ENCODE results near the gene RBFOX2. TPM values are rescaled to one million over a fixed set of nuclear protein-coding genes. Genes with fewer than 3 reads are reported as not detected.
"Not testable (repeated sequence)": the region's sequence is repeated elsewhere in the genome, so short reads cannot be mapped to it uniquely, and the experiment has no call there.

Gene RBFOX2
- total RNA-seq, 4 donors from 2014 or later: 103 to 139 (median 108) TPM

DNA sequence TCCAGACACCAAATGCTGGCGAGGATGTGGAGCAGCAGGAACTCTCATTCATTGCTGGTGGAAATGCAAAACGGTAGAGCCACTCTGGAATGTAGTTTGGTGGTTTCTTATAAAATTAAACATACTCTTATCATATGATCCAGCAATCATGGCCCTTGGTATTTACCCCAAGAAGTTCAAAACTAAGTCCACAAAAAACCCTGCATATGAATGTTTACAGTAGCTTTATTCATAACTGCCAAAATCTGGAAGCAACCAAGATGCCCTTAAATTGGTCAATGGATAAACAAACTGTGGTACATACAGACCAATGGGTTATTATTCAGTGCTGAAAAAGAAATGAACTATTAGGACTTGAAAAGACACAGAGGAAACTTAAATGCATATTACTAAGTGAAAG, 223.2 kb downstream of the RBFOX2 start:
- H3K27ac ChIP-seq: no peak overlapping the region
- H3K9me3 ChIP-seq: no peaks in the 10 kb centered on the region
- peaks cover 0 to 15% of the 10 kb centered on the region in 2 donors for H3K36me3 ChIP-seq
- no peak for DNase-seq
- 83 to 92% methylated on average over 2 of the region's 2 CpGs for WGBS, 2 donors
- H3K27me3 ChIP-seq: no peaks in the 10 kb centered on the region
- H3K4me1 ChIP-seq: peaks cover 0 to 7% of the 10 kb centered on the region in 2 donors
- intact Hi-C loops (cut with DNase I): no loop called here
- TF ChIP-seq, protein P1, sequence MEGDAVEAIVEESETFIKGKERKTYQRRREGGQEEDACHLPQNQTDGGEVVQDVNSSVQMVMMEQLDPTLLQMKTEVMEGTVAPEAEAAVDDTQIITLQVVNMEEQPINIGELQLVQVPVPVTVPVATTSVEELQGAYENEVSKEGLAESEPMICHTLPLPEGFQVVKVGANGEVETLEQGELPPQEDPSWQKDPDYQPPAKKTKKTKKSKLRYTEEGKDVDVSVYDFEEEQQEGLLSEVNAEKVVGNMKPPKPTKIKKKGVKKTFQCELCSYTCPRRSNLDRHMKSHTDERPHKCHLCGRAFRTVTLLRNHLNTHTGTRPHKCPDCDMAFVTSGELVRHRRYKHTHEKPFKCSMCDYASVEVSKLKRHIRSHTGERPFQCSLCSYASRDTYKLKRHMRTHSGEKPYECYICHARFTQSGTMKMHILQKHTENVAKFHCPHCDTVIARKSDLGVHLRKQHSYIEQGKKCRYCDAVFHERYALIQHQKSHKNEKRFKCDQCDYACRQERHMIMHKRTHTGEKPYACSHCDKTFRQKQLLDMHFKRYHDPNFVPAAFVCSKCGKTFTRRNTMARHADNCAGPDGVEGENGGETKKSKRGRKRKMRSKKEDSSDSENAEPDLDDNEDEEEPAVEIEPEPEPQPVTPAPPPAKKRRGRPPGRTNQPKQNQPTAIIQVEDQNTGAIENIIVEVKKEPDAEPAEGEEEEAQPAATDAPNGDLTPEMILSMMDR (IDR thresholded peaks at IDR 0.05): no peak
- TF ChIP-seq POLR2A (IDR thresholded peaks at IDR 0.05): no peak
- no peak overlapping the region for H3K4me3 ChIP-seq (replicated peaks in 1 of 3)

DNA sequence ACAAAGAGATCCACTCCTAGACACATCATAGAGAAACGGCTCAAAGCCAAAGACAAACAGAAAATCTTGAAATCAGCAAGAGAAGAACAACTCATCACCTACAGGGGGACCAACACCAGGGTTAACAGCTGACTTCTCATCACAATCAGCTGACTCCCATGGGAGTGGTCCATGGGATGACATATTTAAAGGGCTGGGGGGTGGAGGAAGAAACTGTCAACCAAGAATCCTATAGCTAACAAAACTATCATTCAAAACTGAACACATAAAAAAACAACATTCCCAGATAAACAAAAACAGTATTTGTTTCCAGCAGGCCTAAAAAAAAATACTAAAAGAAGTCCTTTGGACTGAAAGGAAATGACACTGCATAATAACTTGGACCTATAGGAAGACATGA, 224.2 kb downstream of the RBFOX2 start:
- H3K4me3 ChIP-seq (replicated peaks in 1 of 3): no peak overlapping the region
- peaks cover 0 to 12% of the 10 kb centered on the region in 2 donors for H3K36me3 ChIP-seq
- TF ChIP-seq POLR2A (IDR thresholded peaks at IDR 0.05): no peak
- TF ChIP-seq, protein P1 (IDR thresholded peaks at IDR 0.05): no peak
- no peak for DNase-seq
- H3K27ac ChIP-seq: no peak overlapping the region
- H3K9me3 ChIP-seq: no peaks in the 10 kb centered on the region
- peaks cover 0 to 7% of the 10 kb centered on the region in 2 donors for H3K4me1 ChIP-seq
- 90 to 93% methylated on average over 1 of the region's 1 CpG for WGBS, 2 donors
- intact Hi-C loops (cut with DNase I): no loop called here
- H3K27me3 ChIP-seq: no peaks in the 10 kb centered on the region

DNA sequence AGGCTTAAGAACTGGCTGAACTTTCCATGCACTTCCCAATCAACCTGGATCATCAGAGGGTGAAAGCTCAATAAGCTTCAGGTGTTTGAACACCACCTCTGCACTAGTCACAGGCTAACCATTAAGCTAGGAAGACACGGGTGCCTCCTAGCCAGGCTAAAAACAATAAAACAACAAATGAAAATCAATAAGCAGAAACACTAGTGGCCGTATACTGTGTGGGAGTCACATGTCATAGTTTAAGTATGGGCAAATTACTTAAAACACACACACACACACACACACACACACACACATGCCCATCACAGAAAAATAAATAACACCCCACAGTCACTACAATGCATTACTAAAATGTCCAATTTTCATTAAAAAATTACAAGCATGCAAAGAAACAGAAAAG, 225.7 kb downstream of the RBFOX2 start:
- H3K36me3 ChIP-seq: no peaks in the 10 kb centered on the region
- 65 to 71% methylated on average over 2 of the region's 2 CpGs for WGBS, 2 donors
- intact Hi-C loops (cut with DNase I): no loop called here
- peaks cover 0 to 7% of the 10 kb centered on the region in 2 donors for H3K4me1 ChIP-seq
- no peak overlapping the region for H3K4me3 ChIP-seq (replicated peaks in 1 of 3)
- no peaks in the 10 kb centered on the region for H3K27me3 ChIP-seq
- DNase-seq: no peak
- TF ChIP-seq, protein P1 (IDR thresholded peaks at IDR 0.05): no peak
- TF ChIP-seq POLR2A (IDR thresholded peaks at IDR 0.05): no peak
- H3K27ac ChIP-seq: no peak overlapping the region
- H3K9me3 ChIP-seq: no peaks in the 10 kb centered on the region

DNA sequence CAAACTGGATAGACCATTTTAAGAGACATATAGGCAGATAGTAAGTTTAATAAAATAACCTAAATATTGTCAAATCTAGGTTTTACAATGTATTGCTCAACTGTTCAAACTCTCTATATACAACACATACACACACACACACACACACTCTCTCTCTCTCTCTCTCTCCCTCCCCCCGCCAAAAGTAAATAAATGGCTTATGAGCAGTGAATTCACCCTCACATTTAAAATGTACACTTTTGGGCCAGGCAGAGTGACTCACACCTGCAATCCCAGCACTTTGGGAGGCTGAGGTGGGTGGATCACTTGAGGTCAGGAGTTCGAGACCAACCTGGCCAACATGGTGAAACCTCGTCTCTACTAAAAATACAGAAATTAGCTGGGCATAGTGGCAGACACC, 227.3 kb downstream of the RBFOX2 start:
- H3K4me1 ChIP-seq; H3K27ac ChIP-seq; H3K4me3 ChIP-seq (replicated peaks in 1 of 3); H3K9me3 ChIP-seq; H3K36me3 ChIP-seq; DNase-seq; H3K27me3 ChIP-seq; intact Hi-C loops (cut with DNase I): not testable (repeated sequence)
- 93 to 98% methylated on average over 3 of the region's 3 CpGs for WGBS, 2 donors

DNA sequence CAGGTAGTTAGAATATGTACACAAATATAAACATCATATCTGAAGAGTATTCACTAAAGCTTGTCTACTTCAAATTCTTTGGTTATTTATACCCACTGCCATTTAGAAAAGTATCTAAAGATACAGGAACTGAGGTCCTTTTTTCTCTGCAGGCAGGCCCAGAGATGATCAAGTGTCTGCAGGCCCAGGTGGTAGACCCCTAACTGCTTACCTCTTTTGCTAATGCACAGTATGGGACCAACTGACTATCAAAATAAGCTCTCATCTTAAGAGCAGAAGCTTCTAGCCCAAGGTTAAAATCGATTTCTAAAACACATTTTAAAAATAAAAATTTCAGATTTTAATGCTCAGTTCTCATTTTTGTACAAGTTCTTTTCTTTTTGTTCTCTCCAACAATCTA, 229.5 kb downstream of the RBFOX2 start:
- intact Hi-C loops (cut with DNase I): no loop called here
- TF ChIP-seq, protein P1 (IDR thresholded peaks at IDR 0.05): no peak
- no peak for TF ChIP-seq POLR2A (IDR thresholded peaks at IDR 0.05)
- WGBS, 2 donors: 82% methylated on average over 1 of the region's 1 CpG

DNA sequence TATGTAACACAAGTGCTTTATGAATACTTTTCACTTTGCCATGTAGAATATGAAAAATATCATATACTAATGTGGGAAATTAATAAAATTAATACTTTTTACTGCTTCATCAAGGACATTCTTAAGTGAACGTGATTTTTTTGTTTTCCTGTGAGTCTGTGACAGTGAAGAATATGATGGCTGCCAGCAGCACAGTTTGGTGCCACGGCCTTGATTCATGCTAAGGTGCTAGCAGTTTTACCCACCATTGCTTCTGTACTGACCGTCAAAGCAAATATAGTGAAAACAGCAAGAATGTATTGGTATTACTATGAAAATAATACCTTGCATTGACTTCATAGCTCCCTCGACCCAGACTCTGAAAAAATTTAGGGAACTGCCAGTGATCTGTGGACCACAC, 231.2 kb downstream of the RBFOX2 start:
- no peak overlapping the region for H3K4me3 ChIP-seq (replicated peaks in 1 of 3)
- intact Hi-C loops (cut with DNase I): no loop called here
- H3K27ac ChIP-seq: no peak overlapping the region
- no peaks in the 10 kb centered on the region for H3K36me3 ChIP-seq
- no peak for TF ChIP-seq POLR2A (IDR thresholded peaks at IDR 0.05)
- WGBS, 2 donors: 88 to 95% methylated on average over 4 of the region's 4 CpGs
- peaks cover 0 to 4% of the 10 kb centered on the region in 2 donors for H3K4me1 ChIP-seq
- no peaks in the 10 kb centered on the region for H3K9me3 ChIP-seq
- DNase-seq: no peak
- no peaks in the 10 kb centered on the region for H3K27me3 ChIP-seq

More for the DNA sequence above, 229.5 kb downstream of the RBFOX2 start:
- DNase-seq: no peak
- no peak overlapping the region for H3K27ac ChIP-seq
- no peaks in the 10 kb centered on the region for H3K27me3 ChIP-seq
- no peaks in the 10 kb centered on the region for H3K9me3 ChIP-seq
- H3K36me3 ChIP-seq: no peaks in the 10 kb centered on the region
- no peak overlapping the region for H3K4me3 ChIP-seq (replicated peaks in 1 of 3)
- peaks cover 0 to 7% of the 10 kb centered on the region in 2 donors for H3K4me1 ChIP-seq
